Measurements from ENCODE around the gene OCA2. TPM values are rescaled to one million over a fixed set of nuclear protein-coding genes. Genes with fewer than 3 reads are reported as not detected.

OCA2 gene
- polyA plus RNA-seq, 1 donor from 2014 or later: 0.97 TPM

GRCh38 chr15:27993996-27994780 is 104.9 kb downstream of the OCA2 start:
- Histone ChIP-seq H3K36me3 (ENCODE audit: insufficient read depth, low read length) (no peaks in the 10 kb centered on the region), H3F3A (ENCODE audit: insufficient read depth, low read length, poor library complexity, severe bottlenecking) (no peaks in the 10 kb centered on the region), H3K27ac (ENCODE audit: low read length) (no peak overlapping the region), H3K4me2 (ENCODE audit: low read length) (no peak overlapping the region), H3K27me3 (ENCODE audit: insufficient read depth, low read depth, low read length) (no peaks in the 10 kb centered on the region), H3K4me3 (ENCODE audit: low read length) (no peak overlapping the region), H3K9ac (ENCODE audit: low read length) (no peak overlapping the region), H2AFZ (ENCODE audit: low read depth, low read length) (no peak overlapping the region), H3K9me3 (ENCODE audit: low read length) (no peaks in the 10 kb centered on the region), H4K20me1 (ENCODE audit: insufficient read depth) (no peaks in the 10 kb centered on the region), H3K79me2 (replicated peaks; ENCODE audit: insufficient read depth, low read length) (no peaks in the 10 kb centered on the region), H3K9me2 (ENCODE audit: insufficient read depth, low read length) (no peaks in the 10 kb centered on the region)
- no peak for TF ChIP-seq POLR2AphosphoS5 (IDR thresholded peaks at IDR 0.05)
- no peak for TF ChIP-seq EP300 (conservative IDR thresholded peaks at IDR 0.05; ENCODE audit: poor library complexity, severe bottlenecking)
- no peak for TF ChIP-seq MXI1 (conservative IDR thresholded peaks at IDR 0.05; ENCODE audit: poor library complexity, severe bottlenecking)
- TF ChIP-seq CTCF (IDR thresholded peaks at IDR 0.05; ENCODE audit: poor library complexity, severe bottlenecking): no peak
- no peak for TF ChIP-seq EZH2 (IDR thresholded peaks at IDR 0.05; ENCODE audit: borderline replicate concordance, insufficient read depth, low read length, poor library complexity, severe bottlenecking)
- TF ChIP-seq TAF1 (IDR thresholded peaks at IDR 0.05; ENCODE audit: low read depth): no peak
- TF ChIP-seq REST (IDR thresholded peaks at IDR 0.05; ENCODE audit: borderline replicate concordance): no peak
- no peak for TF ChIP-seq RAD21 (conservative IDR thresholded peaks at IDR 0.05)
- no peak for TF ChIP-seq SMC3 (conservative IDR thresholded peaks at IDR 0.05; ENCODE audit: poor library complexity)

DNA sequence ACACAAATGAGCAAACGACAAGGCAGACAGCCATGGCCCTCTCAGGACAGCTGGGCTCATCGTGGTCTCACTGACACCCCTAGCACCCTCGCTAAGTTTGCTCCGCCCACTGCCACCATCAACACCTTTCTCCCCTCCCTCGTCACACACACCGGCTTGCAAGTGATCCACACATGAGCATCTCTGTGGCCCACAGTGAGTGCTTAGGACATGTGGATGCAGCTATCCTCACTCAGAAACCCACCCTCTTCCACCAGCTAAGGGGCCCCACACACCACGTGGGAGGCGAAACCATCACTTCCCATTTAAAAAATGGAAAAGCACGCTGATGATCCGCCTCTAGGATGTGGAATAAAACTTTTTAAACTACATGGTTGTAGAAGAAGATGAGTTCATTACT is 105.6 kb downstream of the OCA2 start:
- Histone ChIP-seq H4K20me1 (ENCODE audit: insufficient read depth) (no peaks in the 10 kb centered on the region), H3K79me2 (replicated peaks; ENCODE audit: insufficient read depth, low read length) (no peaks in the 10 kb centered on the region), H3K9me3 (ENCODE audit: low read length) (no peaks in the 10 kb centered on the region), H3K36me3 (ENCODE audit: insufficient read depth, low read length) (no peaks in the 10 kb centered on the region), H3K9ac (ENCODE audit: low read length) (no peak overlapping the region), H3K4me3 (ENCODE audit: low read length) (no peak overlapping the region), H2AFZ (ENCODE audit: low read depth, low read length) (no peak overlapping the region), H3K9me2 (ENCODE audit: insufficient read depth, low read length) (no peaks in the 10 kb centered on the region), H3K4me2 (ENCODE audit: low read length) (no peak overlapping the region), H3K27ac (ENCODE audit: low read length) (no peak overlapping the region), H3F3A (ENCODE audit: insufficient read depth, low read length, poor library complexity, severe bottlenecking) (no peaks in the 10 kb centered on the region), H3K27me3 (ENCODE audit: insufficient read depth, low read depth, low read length) (no peaks in the 10 kb centered on the region)
- no peak for TF ChIP-seq MXI1 (conservative IDR thresholded peaks at IDR 0.05; ENCODE audit: poor library complexity, severe bottlenecking)
- TF ChIP-seq RAD21 (conservative IDR thresholded peaks at IDR 0.05): no peak
- TF ChIP-seq EZH2 (IDR thresholded peaks at IDR 0.05; ENCODE audit: borderline replicate concordance, insufficient read depth, low read length, poor library complexity, severe bottlenecking): no peak

All from neural cell (in vitro differentiated cells).